ENCODE results near the gene USP34.

USP34 gene

DNA sequence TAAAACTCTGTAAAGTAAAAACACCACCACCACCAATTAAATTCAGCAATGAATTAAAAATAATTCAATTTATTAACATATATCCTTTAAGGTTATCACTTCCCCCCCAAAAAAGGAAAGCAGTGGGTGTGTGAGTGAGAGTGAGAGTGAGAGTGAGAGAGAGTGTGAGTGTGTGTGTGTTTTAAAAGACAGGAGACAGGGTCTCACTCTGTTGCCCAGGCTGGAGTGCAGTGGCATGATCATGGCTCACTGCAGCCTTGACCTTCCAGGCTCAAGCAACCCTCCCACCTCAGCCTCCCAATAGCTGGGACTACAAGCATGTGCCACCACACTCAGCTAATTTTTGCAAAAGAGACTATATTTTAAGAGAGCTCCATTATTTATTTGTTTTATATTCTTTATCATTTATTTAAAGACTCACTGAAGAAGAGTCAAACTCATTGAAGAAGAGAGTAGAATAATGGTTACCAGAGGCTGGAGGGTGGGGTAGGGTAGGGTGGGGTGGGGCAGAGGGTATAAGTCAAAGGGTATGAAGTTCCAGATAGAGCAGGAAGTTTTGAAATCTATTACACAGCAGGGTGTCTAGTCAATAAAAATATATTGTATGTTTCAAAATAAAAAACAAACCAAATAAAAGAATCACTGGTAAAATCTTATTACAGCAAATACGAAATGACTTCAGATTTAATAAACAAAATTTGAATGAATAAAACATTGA is 187.3 kb downstream of the USP34 start:
- no peak for DNase-seq

DNA sequence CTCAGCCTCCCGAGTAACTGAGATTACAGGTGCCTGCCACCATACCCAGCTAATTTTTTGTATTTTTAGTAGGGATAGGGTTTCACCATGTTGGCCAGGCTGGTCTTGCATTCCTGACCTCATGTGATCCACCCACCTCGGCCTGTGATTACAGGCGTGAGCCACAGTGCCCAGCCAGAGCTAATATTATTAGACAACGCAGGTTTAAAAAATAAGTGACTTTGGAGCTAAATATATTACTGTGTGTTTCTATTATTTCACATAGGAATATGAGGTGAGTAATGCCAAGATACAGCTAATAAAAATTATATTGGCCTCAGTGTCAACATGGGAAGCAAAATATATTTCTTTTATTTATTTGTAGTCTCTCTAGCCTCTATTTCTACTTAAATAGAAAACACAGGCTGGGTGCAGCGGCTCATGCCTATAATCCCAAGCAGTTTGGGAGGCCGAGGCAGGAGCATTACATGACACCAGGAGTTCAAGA is 188.7 kb downstream of the USP34 start:
- no peak for DNase-seq

DNA sequence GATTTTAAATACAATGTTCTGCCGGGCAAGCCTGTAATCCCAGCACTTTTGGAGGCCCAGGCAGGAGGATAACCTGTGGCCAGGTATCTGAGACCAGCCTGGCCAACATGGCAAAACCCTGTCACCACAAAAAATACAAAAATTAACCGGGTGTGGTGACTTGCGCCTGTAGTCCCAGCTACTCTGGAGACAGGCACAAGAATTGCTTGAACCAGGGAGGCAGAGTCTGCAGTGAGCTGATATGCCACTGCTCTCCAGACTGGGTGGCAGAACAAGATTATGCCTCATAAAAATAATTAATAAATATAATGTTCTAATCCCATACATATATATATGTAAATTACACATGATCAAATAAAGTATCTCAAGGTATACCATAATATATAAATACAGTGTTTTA is 189.6 kb downstream of the USP34 start:
- no peak for DNase-seq

DNA sequence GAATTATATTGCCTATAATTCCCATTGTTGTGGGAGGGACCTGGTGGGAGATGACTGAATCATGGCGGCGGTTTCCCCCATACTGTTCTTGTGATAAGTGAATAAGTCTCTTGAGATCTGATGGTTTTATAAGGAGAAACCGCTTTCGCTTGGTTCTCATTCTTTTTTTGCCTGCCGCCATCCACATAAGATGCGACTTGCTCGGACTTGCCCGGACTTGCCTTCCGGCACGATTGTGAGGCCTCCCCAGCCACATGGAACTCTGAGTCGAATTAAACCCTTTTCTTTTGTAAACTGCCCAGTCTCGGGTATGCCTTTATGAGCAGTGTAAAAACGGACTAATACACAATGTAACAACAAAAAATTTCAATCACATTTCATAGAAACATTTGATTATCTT is 193.1 kb downstream of the USP34 start:
- DNase-seq: no peak

GRCh38 chr2:61275575-61276184 is 195.2 kb downstream of the USP34 start:
- no peak for DNase-seq

- no peak for DNase-seq
Observed at GRCh38 chr2:61272421-61273070, 198.3 kb downstream of the USP34 start.

DNA sequence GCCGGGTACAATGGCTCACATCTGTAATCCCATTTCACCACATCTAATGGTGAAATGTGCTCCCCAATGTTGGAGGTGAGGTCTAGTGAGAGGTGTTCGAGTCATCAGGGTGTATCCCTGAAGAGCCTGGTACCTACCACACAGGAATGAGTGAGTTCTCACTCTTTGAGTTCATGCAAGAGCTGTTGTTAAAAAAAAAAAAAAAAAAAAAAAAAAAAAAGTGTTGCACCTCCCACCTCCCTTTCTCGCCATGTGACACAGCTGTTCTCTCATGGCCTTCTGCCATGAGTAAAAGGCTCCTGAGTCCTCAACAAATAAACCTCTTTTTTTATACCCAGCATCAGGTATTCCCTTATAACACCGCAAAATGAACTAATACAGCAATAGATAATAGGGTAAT is 202.6 kb downstream of the USP34 start:
- no peak for DNase-seq

GRCh38 chr2:61266632-61267505 is 204.0 kb downstream of the USP34 start:
- DNase-seq: no peak

DNA sequence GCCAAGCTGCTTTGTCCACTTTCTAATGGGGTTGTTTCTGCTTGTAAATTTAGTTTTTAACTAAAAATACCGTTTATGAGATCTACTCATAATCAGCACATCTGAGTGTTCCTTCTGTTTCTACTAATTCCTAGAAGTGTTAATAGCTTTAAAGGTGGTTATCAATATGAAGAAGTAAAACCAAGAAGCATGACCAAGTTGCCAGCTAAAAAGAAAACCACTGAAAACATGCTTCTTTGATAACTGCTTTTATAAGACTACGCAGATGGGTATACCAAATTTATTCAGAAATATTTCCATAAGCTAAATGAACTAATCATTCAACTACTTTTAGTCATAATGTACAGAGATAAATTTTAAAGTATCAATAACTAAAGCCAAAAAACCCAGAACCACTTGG is 207.1 kb downstream of the USP34 start:
- DNase-seq: no peak

- no peak for DNase-seq
Observed at GRCh38 chr2:61262699-61263098, 208.2 kb downstream of the USP34 start.

- no peak for DNase-seq
Observed at GRCh38 chr2:61257446-61257845, 213.4 kb downstream of the USP34 start.

DNA sequence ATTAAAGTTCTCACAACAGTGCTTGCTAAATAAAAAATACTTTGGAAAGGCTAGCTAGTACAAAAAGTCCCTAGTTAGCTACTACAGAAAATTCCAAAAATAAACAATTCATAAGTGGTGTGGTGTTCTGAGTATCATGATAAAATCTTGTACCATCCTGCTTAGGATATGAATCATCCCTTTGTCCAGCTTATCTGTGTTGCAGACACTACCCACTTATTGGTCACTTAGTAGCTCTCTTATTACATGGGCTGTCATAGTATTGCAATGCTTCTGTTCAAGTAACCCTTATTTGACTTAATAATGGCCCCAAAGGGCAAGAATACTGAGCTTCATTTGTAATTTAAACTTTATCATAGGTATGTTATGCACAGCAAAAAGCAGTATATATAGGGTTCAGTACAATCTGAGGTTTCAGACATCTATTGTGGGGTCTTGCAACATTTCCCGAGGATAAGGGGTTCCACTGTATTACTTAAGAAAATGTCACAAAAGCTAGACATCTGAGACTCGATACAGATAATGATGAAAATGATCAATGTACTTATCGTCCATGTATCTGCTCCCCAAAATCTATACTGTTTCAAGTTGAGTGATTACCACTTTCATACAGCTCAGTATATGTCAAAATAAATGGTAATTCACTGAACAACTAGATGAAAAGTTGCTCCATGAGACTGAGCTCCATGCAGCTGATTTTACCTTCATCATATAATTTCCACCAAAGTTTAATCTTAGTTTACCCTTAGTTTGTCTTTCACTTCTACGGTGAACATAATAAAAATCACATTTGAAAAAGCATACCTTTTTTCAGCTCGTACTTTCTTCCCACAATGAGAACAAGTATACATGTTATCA is 215.1 kb downstream of the USP34 start:
- DNase-seq: no peak

- no peak for DNase-seq
Observed at GRCh38 chr2:61254536-61254935, 216.4 kb downstream of the USP34 start.

DNA sequence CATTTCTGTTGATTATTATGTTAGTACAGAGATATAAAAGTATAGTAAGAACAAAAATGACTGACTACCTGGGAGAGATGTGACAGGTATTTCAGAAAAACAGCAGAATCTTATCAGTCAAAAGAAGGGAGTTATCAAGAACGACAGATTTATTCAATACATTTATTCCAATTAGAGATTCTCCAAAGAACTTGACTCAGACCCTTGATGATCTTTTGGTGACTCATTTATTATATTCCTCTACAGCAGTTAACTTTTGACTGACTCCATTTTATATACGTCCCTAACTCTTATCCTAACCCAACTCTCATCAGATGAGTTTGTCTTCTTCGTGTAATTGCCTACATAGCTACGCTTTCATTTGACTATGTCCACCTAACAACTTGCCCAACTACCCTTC is 217.8 kb downstream of the USP34 start:
- no peak for DNase-seq

GRCh38 chr2:61252031-61252430 is 218.9 kb downstream of the USP34 start:
- no peak for DNase-seq

DNA sequence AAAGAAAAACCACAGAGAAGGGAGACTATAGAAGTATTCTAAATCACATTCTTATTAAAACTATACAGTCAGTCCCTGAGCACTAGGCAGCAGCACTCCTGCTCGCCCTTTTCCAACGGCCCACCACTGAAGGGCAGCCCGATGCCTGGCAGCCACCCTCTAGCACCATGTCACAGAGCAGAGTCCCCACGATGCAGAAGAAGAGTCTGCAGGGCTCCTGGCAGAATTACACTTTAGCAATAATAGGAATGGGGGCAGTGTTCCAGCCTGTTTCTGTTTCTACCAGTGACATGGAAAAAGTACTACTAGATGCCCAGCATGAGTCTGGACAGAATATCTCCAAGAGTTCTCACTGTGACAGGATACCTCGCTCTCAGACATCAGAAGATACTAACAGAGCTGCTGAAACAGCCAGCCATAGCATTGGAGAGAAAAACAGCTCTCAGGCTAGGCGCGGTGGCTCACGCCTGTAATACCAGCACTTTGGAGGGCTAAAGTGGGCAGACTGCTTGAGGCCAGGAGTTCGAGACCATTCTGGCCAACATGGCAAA is 221.3 kb downstream of the USP34 start:
- DNase-seq: no peak

- DNase-seq: no peak
Observed at GRCh38 chr2:61247204-61247812, 223.6 kb downstream of the USP34 start.

GRCh38 chr2:61244694-61245093 is 226.2 kb downstream of the USP34 start:
- no peak for DNase-seq

DNA sequence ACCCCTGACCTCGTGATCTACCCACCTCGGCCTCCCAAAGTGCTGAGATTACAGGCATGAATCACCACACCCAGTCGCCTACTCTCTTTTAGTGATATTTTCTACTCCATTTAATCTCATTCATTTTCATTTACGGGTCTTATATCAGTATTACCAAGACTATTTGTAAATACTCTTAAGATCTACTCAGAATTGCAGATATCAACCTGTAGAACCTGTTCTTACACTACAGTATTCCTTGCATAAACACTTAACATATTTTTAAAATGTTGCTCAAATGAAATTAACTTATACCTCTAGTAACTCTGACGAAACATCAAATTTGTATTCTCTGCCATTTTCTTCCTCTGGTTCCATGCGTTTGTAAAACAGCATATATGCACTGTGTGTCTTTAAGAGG is 229.6 kb downstream of the USP34 start:
- DNase-seq: no peak

DNA sequence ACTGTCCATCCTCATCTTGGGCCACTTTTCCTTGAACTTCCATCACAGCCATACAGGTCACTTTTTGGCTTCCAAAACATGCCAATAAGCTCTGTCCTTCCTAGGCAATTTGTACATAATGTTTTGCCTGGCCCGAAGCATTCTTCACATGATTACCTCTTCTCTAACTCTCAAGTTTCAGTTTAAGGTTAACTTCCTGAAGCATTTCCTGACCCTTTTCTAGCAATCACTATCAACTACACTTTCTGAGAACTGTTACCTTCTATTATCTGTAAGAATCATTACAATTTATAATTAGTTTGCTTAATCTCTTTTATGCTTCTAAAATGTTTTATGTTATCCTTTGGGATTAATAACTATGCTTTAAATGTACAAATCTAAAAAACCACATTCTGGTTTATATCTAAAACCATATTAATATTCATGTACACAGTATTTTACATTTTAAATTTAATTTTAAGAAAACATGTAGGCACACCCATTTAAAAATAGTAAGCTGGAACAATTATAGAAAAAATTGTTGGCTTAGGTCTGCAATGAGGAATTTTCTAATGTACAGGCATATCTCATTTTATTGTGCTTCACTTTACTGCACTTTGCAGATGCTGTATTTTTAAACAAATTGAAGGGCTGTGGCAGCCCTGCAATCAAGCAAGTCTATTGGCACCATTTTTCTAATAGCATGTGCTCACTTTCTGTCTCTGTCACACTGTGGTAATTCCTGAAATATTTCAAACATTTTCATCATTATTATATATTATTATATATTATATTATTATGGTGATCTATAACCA is 232.5 kb downstream of the USP34 start:
- no peak for DNase-seq

- no peak for DNase-seq
Observed at GRCh38 chr2:61235716-61236115, 235.2 kb downstream of the USP34 start.

All from activated effector memory CD4-positive, alpha-beta T cell treated with Interleukin-2 at 50 U/mL for 16 hours (primary cell).